GM10266 (cell line): Measurements from ENCODE around the gene EML4.
"Not testable (repeated sequence)": the region's sequence is repeated elsewhere in the genome, so short reads cannot be mapped to it uniquely, and the experiment has no call there.

Source experiments
- DNase-seq: peaks from one replicate; pipeline ENCODE4 v3.0.0; 2012; ENCODE audit errors: extremely low spot score
- TF ChIP-seq, protein P1 (sequence below): IDR thresholded peaks from 2 replicates; pipeline ENCODE4 v1.5.1; 2012; ENCODE audit warnings: mild to moderate bottlenecking, low read depth; ENCODE audit not compliant: control insufficient read depth, insufficient read depth; ENCODE audit errors: missing control alignments

The EML4 gene

DNA sequence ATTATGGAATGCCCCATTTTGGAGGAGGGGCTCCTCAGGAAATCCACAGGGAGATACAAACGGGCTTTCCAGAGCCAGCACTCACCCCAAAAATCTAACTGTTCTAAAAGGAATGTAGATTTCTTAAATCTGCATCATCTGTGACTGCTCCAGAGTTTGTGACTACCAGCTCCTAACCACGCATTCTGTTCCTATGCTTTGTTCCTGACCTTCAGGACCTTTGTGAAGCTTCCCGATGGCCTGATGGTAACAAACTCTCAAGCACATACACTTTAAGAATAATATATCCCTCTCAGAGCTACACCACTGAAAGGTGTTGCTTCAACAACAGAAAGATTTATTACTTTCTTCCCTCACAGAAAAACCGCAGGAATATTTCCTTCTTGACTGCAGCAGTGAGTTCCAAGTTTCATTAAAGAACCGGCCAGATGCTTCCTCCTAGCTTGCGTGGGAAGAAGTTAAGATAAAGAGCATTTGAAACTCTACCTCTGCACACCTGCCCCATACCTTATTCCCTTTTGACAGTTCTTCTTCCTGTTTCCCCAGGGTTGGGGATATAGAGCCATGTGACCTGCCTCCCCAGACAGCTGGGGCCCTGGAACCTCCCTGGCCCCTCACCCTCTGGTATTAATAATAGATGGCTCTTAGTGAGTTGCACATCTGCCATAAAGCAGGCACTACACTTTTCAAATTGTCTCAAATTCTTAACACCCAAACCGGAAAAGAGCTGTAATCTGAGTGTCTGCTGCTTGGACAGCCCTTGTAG is 40.2 kb upstream of the EML4 start:
- no peak for DNase-seq
- TF ChIP-seq, protein P1, sequence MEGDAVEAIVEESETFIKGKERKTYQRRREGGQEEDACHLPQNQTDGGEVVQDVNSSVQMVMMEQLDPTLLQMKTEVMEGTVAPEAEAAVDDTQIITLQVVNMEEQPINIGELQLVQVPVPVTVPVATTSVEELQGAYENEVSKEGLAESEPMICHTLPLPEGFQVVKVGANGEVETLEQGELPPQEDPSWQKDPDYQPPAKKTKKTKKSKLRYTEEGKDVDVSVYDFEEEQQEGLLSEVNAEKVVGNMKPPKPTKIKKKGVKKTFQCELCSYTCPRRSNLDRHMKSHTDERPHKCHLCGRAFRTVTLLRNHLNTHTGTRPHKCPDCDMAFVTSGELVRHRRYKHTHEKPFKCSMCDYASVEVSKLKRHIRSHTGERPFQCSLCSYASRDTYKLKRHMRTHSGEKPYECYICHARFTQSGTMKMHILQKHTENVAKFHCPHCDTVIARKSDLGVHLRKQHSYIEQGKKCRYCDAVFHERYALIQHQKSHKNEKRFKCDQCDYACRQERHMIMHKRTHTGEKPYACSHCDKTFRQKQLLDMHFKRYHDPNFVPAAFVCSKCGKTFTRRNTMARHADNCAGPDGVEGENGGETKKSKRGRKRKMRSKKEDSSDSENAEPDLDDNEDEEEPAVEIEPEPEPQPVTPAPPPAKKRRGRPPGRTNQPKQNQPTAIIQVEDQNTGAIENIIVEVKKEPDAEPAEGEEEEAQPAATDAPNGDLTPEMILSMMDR = no peak

DNA sequence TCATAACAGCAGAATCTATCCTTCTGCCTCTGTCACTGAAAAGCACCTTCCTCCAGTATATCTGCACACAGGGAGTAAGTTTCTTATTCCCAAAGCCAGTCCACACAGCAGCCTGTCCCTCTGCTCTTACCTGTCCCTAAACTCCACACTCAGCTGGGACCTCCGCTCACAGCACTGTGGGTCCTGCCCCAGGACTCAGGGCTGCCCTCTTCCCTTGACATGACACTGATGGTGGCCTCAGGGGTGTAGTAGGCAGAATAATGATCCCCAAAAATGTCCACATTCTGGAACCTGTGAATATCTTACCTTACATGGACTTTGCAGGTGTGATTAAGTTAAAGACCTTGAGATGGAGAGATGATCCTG is 39.7 kb upstream of the EML4 start:
- TF ChIP-seq, protein P1 = no peak
- no peak for DNase-seq

DNA sequence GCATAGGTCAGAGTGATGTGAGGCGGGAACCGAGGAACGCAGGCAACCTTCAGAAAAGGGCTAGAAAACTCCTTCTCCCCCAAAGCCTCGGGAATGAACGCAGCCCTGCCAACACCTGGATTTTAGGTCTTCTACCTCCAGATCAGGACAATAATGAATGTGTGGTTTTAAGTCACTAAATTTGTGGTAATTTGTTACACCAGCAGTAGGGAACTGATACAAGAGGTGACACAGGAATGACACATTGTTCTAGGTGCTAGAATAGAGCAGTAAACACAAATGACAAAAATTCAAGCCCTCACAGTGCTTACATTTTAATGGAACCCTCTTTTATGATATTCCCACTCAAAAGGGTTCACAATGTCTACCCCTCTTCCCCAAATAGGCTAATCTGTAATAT is 39.2 kb upstream of the EML4 start:
- no peak for DNase-seq
- TF ChIP-seq, protein P1 = no peak

DNA sequence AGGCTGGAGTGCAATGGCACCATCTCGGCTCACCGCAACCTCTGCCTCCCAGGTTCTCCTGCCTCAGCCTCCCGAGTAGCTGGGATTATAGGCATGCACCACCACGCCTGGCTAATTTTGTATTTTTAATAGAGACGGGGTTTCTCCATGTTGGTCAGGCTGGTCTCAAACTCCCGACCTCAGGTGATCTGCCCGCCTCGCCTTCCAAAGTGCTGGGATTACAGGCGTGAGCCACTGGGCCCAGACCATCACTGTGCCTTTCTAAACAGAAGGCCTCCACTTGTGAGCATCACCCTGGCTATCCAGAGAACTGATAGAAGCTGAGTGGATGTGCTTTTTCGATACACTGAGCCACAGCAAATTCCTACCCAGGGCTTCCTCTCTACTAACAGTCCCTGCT is 38.3 kb upstream of the EML4 start:
- not testable (repeated sequence) for DNase-seq

DNA sequence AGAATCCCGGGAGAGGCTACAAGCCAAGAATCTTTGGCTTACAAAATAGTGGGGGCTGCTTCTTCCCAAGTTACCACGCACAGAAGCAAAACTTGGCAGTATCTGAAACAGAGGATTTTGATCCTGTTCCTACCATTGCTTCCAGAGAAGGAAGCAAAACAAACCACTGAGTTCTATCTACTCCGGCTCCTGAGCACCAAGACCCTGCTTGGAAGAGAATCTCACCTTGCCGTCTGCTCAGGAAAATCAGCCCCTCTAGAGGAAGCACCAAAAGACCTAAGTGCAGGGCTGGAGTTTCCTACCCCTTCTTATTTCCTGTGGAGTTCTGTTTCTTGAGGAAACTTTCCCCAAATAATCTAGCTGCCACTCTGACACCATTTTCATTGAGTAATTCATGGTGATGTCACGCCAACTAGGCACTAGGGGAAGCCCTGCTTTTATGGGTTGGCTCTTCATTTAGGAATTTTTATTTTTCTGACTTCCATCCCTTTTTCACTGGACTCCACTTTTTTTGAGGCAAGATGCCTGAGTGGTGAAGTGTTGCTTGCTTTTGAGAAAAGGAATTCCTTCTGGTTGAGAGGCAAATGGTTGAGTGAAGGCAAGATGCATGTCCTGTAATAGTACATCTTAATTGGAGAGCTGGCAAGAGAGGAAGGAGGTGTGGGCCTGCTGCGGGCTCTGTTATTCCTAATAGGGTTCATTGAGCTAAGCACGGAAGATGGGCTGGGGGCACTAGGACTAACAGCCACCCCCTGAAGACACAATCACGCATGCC is 36.8 kb upstream of the EML4 start:
- no peak for DNase-seq

DNA sequence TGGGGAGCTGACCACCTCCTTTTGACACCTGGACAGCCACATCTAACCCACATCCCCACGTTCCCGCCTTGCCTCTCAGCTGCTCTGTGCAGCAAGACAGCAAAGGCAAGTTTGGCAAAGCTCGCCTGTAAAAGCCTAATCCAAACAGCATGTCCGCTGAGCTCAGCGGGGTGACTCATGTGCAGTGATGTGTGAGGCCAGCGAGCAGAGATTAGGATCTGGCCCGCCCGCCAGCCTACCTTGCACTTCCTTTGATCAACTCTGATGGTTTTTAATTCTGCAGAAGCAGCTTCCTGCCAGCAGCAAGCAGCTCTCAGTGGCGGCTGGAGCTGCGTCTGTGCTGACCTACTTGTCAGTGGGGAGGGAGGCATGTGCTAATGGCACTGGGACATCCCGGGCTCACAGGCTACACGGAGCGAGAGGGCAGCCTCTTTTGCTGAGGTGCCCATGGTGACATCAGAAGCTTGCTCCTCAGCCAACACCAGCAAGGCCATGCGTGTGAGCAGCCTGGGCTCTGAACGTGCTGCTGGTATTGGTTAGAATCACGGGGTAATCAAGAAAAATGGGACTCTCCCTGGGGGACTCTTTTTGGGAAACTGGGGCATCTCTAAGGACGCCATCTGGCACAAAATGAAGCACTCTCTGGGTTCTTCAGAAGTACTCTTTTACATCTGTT is 36.0 kb upstream of the EML4 start:
- peak; percentile 57 for DNase-seq
- TF ChIP-seq, protein P1 = no peak

More for the DNA sequence above, 36.8 kb upstream of the EML4 start:
- TF ChIP-seq, protein P1 = no peak

DNA sequence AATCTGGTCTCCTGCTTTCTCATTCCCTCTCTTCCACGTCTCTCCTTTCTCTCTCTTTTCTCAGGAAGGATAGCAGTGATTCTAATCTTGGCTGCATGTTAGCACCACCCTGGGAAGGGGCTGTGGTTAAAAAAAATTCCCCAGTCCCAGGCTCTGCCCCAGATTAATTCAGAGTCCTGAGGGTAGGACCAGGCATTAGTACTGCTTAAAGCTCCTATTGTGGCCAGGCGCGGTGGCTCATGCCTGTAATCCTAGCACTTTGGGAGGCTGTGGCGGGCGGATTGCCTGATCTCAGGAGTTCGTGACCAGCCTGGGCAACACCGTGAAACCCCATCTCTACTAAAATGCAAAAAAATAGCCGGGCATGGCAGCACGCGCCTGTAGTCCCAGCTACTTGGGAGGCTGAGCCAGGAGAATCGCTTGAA is 35.4 kb upstream of the EML4 start:
- no peak for DNase-seq
- TF ChIP-seq, protein P1 = no peak

DNA sequence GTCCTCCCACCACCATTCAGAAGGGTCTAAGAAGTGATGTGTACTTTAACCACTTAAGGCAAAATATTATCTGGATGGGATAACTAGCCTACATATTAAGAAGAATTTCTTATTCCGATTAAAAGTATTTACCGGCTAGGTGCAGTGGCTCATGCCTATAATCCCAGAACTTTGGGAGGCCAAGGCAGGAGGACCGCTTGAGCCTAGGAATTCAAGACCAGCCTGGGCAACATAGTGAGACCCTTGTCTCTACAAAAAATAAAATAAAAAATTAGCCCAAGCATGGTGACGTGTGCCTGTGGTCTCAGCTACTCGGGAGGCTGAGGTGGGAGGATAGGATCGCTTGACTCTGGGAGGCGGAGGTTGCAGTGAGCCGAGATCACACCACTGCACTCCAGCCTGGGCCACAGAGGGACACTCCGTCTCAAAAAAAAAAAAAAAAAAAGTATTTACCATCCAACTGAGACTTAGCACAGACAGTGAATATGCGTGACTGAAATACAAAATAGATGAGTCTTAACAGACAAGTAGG is 34.7 kb upstream of the EML4 start:
- not testable (repeated sequence) for DNase-seq
